GM18951 (cell line): ENCODE measurements around the gene RIN3.

ENCODE experiments used
- POLR2A ChIP-seq: IDR thresholded peaks from 4 replicates; pipeline ENCODE4 v1.6.1; 2011; ENCODE audit warnings: mild to moderate bottlenecking; ENCODE audit not compliant: insufficient read length, insufficient read depth; ENCODE audit errors: extremely low read depth
- in situ Hi-C: fragments of 300-500 bp; cut with MboI; formaldehyde crosslinking; loops from one replicate; pipeline ENCODE4 v1.12.0; 2022; ENCODE audit warnings: low sequenced_read_pairs, mixed read lengths, inconsistent platforms; ENCODE audit not compliant: unreplicated experiment

RIN3 gene

DNA sequence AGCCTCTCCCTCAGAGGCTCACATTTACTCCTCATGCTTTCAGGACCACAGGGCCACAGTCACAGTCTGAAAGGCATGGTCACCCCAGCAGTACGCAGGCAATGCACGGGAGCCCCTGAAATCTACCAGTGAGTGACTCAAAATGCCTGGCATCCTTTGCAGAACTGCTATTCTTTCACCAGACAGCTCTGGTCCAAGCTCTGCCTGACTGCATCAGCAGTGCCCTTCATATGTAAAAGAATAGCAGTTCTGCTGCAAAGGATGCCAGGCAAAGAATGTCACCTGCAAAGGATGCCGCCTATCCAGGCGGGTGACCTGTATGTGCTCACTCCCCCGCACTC, 196.4 kb downstream of the RIN3 start:
- in situ Hi-C loops = loop anchor here (5.0 kb wide), 1 partner anchor 72 kb away; no protein-coding TSS in a partner anchor
- TF ChIP-seq POLR2A = no peak

DNA sequence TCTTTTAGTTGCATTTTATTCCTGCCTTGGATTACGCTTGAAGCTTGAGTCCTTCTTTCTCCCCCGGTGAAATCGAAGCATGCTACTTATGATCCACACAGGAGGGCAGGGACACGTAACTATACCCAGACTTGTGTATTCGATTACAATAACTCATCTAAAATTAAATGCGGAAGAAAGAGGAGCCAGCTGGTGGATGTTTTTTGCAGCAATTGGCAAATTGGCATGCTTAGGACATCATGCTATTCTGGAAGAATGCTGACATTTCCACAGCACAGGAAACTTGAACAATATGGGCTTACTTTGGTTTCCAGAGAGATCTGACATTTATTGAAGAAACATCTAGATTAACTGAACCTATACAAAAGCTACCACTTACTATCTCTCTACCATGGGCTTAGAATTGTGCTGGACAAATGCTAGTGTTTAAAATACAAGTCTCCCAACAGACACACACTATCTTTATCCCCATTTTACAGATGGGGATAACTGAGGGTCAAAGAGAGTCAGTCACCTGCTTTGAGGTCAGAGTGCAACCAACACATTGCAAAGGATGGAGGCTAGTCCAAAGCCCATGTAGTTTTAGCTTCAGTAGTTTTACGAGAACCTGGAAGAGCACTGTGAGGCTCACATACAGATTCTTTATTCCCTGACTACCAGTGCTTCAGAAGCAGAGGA, 198.5 kb downstream of the RIN3 start:
- in situ Hi-C loops = loop anchor here (5.0 kb wide), 1 partner anchor 70 kb away; no protein-coding TSS in a partner anchor
- no peak for TF ChIP-seq POLR2A

- in situ Hi-C loops = loop anchor here (5.0 kb wide), 1 partner anchor 70 kb away; no protein-coding TSS in a partner anchor
- TF ChIP-seq POLR2A = no peak
These were observed 199.1 kb downstream of the RIN3 start for GRCh38 chr14:92712654-92713051.

DNA sequence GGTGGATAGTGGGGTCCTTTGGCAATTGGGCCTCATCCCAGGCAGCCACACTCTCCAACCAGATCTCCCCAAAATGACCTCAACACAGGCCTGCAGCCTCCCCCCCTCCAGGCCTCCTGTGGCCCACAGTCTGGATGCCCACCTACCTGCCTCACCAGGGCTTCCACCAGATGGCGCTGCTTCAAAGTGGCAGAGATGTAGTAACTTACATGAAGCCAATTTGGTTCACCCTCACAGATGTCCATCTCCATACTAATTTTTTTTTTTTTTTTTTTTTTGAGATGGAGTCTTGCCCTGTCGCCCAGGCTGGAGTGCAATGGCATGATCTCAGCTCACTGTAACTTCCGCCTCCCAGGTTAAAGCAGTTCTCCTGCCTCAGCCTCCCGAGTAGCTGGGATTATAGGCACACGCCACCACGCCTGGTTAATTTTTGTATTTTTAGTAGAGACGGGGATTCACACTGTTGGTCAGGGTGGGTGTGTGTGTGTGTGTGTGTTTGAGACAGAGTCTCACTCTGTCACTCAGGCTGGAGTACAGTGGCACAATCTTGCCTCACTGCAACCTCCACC, 201.2 kb downstream of the RIN3 start:
- in situ Hi-C loops = loop anchor here (5.0 kb wide), 1 partner anchor 67 kb away; no protein-coding TSS in a partner anchor

GRCh38 chr14:92716131-92716530, 202.6 kb downstream of the RIN3 start:
- TF ChIP-seq POLR2A = no peak
- in situ Hi-C loops = no loop called here

DNA sequence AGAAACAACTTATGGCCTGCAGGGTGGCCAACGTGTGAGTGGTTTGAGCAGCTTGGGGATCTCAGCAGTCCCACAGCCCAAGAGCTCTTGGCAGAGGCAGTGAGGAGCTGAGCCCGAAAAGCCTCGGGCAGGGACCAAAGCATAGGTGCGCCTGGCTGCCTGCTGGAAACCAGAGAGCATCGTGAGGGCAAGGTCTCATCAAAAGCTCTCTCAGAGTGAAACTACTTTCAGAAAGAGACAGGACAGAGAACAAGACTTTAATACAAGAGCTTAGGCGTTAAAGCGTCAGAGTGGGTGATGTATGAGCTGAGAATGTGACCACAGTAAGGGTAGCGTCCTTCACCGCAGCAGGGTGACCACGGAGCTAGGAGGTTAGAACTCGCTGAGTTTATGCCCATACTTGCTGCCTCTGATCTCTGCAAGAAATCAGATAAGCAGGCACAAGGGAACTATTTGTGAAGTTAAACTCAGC, 204.0 kb downstream of the RIN3 start:
- TF ChIP-seq POLR2A = no peak
- in situ Hi-C loops = no loop called here

DNA sequence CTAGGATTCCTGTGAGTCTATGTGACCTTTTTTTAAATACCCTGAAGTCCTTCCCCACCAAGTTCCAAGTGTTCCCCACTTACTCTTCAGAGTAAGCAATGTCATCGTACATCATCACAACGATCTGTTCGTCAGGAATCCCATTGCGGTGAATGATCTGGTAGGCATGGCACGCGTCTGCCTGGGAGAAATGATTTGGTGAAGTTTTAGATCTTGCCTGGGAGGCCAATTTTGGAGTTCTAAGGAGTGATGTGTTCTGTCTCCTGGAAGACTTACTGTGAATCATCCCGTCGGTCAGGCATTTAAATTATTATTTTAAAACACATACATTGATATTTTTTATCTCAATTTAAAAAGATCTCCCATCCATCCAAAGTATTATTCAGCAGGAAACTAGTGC, 205.1 kb downstream of the RIN3 start:
- no peak for TF ChIP-seq POLR2A
- in situ Hi-C loops = no loop called here

- TF ChIP-seq POLR2A = no peak
- in situ Hi-C loops = no loop called here
These were observed 205.8 kb downstream of the RIN3 start for GRCh38 chr14:92719421-92719820.

GRCh38 chr14:92719890-92720323, 206.3 kb downstream of the RIN3 start:
- in situ Hi-C loops = no loop called here
- no peak for TF ChIP-seq POLR2A

GRCh38 chr14:92724516-92725340, 211.1 kb downstream of the RIN3 start:
- no peak for TF ChIP-seq POLR2A
- in situ Hi-C loops = no loop called here

DNA sequence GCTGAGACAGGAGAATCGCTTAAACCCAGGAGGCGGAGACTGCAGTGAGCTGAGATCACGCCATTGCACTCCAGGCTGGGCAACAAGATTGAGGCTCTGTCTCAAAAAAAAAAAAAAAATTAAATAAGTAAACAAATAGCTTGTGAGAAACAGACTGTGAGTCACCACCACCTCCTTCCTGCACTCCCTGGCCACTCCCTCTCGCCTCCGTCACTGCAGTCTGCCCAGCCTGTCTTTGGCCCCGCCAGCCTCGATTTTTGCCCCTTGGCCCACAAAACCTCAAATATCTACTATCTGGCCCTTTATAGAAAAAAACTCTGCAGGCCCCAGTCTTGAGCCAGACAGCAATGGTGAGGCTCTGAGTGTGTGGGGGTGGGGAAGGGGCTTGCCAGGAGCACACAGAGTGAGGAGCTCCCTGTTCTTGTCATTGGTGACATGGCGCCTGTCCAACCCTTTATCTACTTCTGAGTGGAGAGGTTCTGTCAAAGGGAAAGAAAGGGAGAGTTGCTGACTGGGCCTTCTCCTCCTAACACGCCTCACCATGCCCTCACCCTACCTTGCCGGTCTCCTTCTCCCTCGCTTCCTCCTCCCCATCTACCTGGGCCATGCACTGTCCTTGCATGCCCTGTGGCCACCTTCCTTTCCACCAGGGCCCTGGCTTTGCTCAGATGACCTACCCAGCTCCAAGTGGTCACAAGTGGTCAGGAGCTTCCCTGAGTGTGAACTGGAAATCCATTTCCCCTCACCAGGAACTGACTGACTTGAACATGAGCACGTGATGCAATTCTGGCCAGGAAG, 212.8 kb downstream of the RIN3 start:
- in situ Hi-C loops = no loop called here
- TF ChIP-seq POLR2A = no peak

- in situ Hi-C loops = no loop called here
- TF ChIP-seq POLR2A = no peak
These were observed 213.3 kb downstream of the RIN3 start for GRCh38 chr14:92726933-92727262.

- no peak for TF ChIP-seq POLR2A
- in situ Hi-C loops = no loop called here
These were observed 215.3 kb downstream of the RIN3 start for GRCh38 chr14:92728759-92729364.
